Inferior parietal cortex (tissue), 1 donor: ENCODE results near the gene CFB.
A peak's percentile ranks its signal among the peaks of the same experiment; 100 is the strongest.
"Not testable (repeated sequence)": the region's sequence is repeated elsewhere in the genome, so short reads cannot be mapped to it uniquely, and the experiment has no call there.

ENCODE experiments used
- DNase-seq: peaks from one replicate; pipeline ENCODE4 v3.0.0-alpha.2; 2016; ENCODE audit errors: extremely low spot score

CFB gene

DNA sequence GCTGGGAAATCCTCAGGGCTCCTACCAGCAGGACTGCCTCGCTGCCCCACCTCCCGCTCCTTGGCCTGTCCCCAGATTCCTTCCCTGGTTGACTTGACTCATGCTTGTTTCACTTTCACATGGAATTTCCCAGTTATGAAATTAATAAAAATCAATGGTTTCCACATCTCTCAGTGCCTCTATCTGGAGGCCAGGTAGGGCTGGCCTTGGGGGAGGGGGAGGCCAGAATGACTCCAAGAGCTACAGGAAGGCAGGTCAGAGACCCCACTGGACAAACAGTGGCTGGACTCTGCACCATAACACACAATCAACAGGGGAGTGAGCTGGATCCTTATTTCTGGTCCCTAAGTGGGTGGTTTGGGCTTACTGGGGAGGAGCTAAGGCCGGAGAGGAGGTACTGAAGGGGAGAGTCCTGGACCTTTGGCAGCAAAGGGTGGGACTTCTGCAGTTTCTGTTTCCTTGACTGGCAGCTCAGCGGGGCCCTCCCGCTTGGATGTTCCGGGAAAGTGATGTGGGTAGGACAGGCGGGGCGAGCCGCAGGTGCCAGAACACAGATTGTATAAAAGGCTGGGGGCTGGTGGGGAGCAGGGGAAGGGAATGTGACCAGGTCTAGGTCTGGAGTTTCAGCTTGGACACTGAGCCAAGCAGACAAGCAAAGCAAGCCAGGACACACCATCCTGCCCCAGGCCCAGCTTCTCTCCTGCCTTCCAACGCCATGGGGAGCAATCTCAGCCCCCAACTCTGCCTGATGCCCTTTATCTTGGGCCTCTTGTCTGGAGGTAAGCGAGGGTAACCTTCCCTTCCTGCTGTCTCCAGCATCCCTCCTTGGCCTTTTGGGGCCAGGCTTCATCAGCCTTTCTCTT, at the start of gene CFB:
Gene CFB, plus strand, starts transcription at position 589 of the 863 bp plus-strand sequence. Its CDS starts 127 bp downstream, at position 716.
- DNase-seq: no peak

- DNase-seq: no peak
Observed at GRCh38 chr6:31896493-31896855, 49.4 kb upstream of the CFB start.

GRCh38 chr6:31896856-31897611, 48.9 kb upstream of the CFB start:
- DNase-seq: no peak

- DNase-seq: peak; percentile 92
Observed at GRCh38 chr6:31897612-31898382, 48.1 kb upstream of the CFB start, which contains the start of gene EHMT2. TSS of gene EHMT2 (minus strand) at chr6:31897698. CDS start at chr6:31897677, 21 bp downstream.

DNA sequence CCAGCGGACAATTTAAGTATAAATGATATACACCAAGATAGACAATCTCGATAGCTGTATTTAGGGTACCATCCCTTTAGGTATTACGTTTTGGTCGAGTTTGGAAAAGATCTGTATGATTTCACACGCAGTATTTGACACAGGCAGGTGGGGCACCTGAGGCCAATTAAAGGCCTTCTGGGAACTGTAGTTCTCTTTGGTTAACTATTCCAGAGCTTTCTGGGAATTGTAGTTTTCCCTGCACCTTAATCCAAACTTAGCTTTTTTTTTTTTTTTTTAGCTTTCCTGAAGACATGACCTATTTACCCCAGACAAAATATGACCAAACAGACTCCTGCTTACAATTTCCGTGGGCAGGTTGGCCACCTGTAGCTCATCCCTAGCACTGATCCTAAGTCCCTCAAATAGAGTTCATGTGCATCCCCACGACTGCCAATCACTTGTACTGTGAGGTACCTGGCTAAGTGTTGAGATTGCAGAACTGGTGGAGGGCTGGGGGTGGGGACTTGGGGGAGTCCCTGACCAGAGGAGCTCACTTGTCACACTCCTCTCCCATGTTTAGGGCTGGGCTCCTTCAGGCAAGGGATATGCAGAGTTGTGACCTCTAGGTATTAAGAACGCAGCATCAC, 47.4 kb upstream of the CFB start:
- peak; percentile 76 for DNase-seq

- DNase-seq: no peak
Observed at GRCh38 chr6:31899215-31899614, 46.7 kb upstream of the CFB start.

DNA sequence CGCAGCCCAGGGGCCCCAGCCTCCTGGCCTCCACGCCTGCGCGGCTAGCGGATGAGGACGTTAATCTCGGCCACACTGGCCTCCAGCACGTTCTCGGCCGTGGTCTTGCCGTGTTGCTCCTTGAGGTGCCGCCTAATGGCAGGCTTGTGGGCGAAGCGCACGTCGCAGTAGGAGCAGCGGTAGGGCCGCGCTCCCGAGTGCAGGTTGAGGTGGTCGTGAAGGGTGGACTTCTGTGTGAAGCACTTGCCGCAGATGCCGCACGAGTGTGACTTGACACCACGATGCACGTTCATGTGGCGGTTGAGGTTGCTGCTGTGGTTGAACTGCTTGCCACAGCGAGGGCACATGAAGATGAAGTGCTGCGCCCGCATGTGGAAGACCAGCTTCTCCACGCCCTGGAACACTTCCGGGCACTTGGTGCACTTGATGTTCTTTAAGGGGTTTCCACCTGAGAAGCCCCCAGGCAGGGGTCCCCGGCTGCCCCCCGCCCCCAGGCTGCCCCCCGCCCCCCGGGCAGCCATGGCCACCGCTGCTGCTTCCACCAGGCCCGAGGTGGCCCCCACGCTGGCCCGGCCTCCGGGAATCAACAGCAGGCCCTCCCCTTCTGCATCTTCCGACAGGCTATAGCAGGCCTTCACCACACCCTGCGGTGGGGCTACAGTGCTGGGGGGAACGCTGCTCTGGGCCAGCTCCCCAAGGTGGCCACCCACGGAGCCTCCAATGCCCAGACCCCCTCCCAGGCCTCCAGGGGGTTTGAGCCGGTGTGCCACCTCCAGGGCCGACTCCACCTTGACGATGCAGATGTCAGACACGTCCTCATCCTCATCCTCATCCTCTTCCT, 45.8 kb upstream of the CFB start:
- no peak for DNase-seq

DNA sequence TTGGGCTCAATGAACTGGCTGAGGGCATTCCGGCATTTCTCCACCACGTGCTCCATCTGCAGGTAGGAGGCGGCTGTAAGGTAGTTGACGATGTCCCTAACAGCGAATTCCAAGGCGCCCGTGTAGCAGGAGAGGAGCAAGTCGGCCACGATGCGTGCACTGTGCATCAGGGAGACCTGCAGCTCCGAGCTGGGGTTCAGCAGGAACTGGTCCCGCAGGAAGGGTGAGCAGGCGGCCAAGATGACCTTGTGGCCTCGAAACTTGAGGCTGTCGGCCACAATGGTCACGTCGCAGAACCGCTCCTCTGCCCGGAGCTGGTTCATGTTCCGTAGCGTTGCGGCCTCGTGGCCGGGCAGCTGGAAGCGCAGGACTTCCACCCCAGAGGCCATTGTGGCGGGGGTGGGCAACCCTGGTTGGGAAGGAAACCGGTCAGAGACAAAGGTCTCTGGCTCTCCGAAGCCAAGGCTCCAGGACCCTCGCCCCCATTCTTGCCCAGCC, 44.9 kb upstream of the CFB start:
- DNase-seq: peak; percentile 13

DNA sequence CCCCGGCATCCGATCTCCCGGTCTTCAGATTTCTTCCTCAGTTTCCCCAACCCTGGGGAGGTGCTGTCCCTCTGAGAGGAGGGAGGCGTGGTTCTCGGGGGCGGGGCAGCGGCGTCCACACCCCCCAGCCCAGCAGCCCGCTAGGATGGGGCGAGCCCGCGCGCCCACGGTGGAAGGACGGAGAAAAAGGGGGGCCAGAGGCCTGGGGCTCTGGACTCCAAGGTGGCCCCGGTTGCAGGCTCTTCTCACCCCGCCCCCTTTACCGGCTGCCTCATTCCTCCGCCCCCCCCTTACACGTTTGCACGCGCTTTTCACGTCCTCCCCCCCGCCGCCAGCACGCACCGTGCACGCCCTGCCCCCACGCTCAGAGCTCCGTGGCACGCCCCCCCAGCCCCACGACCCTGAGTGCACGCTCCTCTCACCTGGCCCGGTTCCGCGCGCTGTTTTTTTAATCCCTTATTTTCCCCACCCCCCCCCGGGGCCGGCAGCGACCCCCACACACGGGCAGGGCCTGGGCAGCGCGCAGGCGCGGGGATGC, 44.4 kb upstream of the CFB start:
- DNase-seq: peak; percentile 28

DNA sequence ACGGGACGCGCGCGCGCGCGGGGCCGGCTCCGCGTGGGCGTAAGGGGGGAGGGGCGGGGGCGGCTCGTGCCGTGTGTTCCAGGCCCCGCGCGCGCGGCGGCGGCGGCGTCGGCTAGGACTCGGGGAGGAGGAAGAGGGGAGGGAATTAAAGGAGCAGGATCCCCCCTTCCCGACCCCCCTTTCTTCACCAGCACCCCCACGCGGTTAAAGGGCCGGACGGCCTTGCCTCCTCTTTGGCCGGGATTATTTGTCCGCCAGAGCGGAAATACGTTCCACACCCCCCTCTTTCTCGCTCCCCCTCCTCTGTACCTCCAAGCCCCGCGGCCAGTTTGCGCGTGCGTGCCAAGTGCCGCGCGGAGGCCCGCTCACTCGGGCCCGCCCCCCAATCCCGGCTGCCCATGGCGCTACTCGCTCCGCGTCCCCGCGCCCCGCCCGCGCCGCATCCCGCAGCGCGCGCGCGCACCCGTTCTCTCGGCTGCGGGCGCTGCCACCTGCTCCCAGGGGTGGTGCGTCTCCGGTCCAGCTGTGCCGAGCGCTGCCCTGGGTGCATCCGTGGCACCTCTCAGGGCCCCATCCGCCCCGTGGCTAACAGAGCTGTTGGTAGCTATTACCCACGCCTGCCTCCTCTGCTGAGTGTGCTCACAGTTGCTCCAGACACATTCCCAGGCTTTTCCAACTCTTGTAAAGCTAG, 43.8 kb upstream of the CFB start, which contains the start of gene ZBTB12:
Gene ZBTB12, minus strand, starts transcription at position 134 of the 691 bp plus-strand sequence. CDS start 781 bp downstream, outside the sequence.
- DNase-seq: peak; percentile 94

DNA sequence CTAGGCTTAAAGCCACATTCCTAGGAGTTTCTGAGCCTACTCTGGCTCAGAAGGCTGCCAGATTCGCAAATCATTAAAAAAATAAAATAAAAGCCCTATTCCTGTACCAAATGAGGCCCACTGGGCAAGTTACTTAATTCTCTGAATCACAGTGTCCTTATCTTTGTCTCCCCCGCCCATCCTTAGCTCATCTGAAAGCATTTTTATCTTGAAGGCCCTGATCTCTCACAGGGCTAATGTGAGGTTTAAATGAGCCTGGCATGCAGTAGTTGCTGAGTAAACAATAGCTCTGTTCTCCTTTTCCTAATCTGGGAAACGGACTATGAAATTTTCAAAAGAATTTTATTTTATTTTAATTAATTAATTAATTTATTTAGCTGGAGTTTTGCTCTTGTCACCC, 41.9 kb upstream of the CFB start:
- DNase-seq: no peak

GRCh38 chr6:31905041-31905440, 40.9 kb upstream of the CFB start:
- no peak for DNase-seq

DNA sequence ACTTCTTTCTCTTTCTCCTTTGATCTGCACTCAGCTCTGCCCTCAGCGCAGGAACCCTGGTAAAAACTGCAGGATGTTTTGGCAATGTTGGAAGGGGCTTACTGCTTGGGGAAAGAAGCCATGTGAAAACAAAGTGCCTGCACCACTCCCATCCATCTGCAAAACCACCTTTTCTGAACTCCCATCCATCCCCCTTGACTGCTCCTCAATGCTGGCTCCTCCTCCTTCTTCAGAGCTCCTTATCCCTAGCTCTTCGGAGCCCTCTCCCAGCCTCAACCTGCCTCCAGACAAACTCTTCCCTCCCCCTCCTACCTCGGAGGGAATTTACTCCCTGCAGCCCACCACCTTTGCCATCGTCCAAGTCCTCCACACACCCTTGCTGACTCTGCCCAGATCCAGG, 39.8 kb upstream of the CFB start:
- no peak for DNase-seq

- DNase-seq: not testable (repeated sequence)
Observed at GRCh38 chr6:31906727-31907126, 39.2 kb upstream of the CFB start.

- DNase-seq: no peak
Observed at GRCh38 chr6:31907158-31907813, 38.6 kb upstream of the CFB start.

DNA sequence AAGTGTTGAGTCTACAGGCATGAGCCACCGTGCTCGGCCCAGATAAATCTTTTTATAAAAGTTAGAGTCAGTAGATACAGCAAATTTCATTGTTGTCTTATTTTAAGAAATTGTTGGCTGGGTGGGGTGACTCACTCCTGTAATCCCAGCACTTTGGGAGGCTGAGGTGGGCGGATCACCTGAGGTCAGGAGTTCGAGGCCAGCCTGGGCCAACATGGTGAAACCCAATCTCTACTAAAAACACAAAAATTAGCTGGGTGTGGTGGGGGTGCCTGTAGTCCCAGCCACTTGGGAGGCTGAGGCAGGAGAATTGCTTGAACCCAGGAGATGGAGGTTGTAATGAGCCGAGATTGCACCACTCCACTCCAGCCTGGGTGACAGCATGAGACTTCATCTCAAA, 37.6 kb upstream of the CFB start:
- DNase-seq: not testable (repeated sequence)

GRCh38 chr6:31908791-31909190, 37.1 kb upstream of the CFB start:
- DNase-seq: no peak

- DNase-seq: not testable (repeated sequence)
Observed at GRCh38 chr6:31909298-31909697, 36.6 kb upstream of the CFB start.
